Upper lobe of left lung (tissue), 4 donors: ENCODE data around the gene MEIOSIN.

Source experiments
- POLR2A ChIP-seq, 4 donors: fragments of 450-650 bp; IDR thresholded peaks; one replicate each; pipeline ENCODE4 v1.5.1; 2016 to 2017; ENCODE audit warnings: antibody characterized with exemption in 4 of 4, mild to moderate bottlenecking in 2 of 4
- POLR2AphosphoS5 ChIP-seq, 2 donors: sonication (generic); formaldehyde crosslinking; IDR thresholded peaks; one replicate each; pipeline ENCODE4 v1.5.1; 2017; ENCODE audit warnings: antibody characterized with exemption in 2 of 2

- no peak for TF ChIP-seq POLR2AphosphoS5 (IDR thresholded peaks at IDR 0.05)
- TF ChIP-seq POLR2A (IDR thresholded peaks at IDR 0.05): no peak
Measured at GRCh38 chr19:45780448-45781213, 47.4 kb downstream of the MEIOSIN start.
